Kidney (tissue), 14 donors: Measurements from ENCODE around the gene UGCG. TPM values are rescaled to one million over a fixed set of nuclear protein-coding genes. Genes with fewer than 3 reads are reported as not detected.
A peak's percentile ranks its signal among the peaks of the same experiment; 100 is the strongest.

Experiments used
- DNase-seq, 5 donors: peaks; one replicate each; pipeline ENCODE4 v3.0.0-alpha.2; 2013 to 2020
- FAIRE-seq: peaks from 2 replicates; lab custom pipeline; 2012; peaks lifted over from hg19 to GRCh38; lab: Jason Lieb, UNC
- H3K27ac ChIP-seq, 2 donors: one replicate each; pipeline ENCODE4 v1.7.0; 2013; ENCODE audit warnings: low read depth in 2 of 2, low read length in 2 of 2, inconsistent platforms in 1 of 2
- H3K27me3 ChIP-seq: one replicate; pipeline ENCODE4 v1.7.1; 2013; ENCODE audit warnings: low read length, inconsistent platforms; ENCODE audit not compliant: control insufficient read depth, insufficient read depth
- H3K36me3 ChIP-seq, 3 donors: one replicate each; pipeline versions ENCODE4 v1.7.0 to v1.7.1; 2013; ENCODE audit warnings: low read length in 3 of 3, control low read depth in 1 of 3, inconsistent platforms in 1 of 3; ENCODE audit not compliant: insufficient read depth in 3 of 3, control insufficient read depth in 2 of 3
- H3K4me1 ChIP-seq, 3 donors: one replicate each; pipeline versions ENCODE4 v1.7.0 to v1.7.1; 2013; ENCODE audit warnings: low read length in 3 of 3, inconsistent platforms in 1 of 3, low read depth in 1 of 3; ENCODE audit not compliant: control insufficient read depth in 2 of 3, insufficient read depth in 2 of 3
- H3K4me3 ChIP-seq, 3 donors: one replicate each; pipeline versions ENCODE4 v1.7.0 to v1.8.1; 2013; ENCODE audit warnings: low read length in 3 of 3, control low read depth in 1 of 3, inconsistent platforms in 1 of 3
- H3K9ac ChIP-seq, 3 donors: one replicate each; pipeline versions ENCODE4 v1.7.0 to v1.7.1; 2013; ENCODE audit warnings: low read length in 3 of 3, control low read depth in 1 of 3, inconsistent platforms in 1 of 3
- H3K9me3 ChIP-seq, 3 donors: one replicate each; pipeline versions ENCODE4 v1.7.0 to v1.7.1; 2013; ENCODE audit warnings: low read length in 3 of 3, control low read depth in 1 of 3, inconsistent platforms in 1 of 3; ENCODE audit not compliant: control insufficient read depth in 2 of 3, insufficient read depth in 1 of 3
- CTCF ChIP-seq: IDR thresholded peaks from 3 replicates; pipeline ENCODE4 v1.5.1; 2012; ENCODE audit warnings: mild to moderate bottlenecking, moderate library complexity, borderline replicate concordance; ENCODE audit not compliant: insufficient read depth; ENCODE audit errors: extremely low read depth
- intact Hi-C: fragments of 100-400 bp; cut with DNase I; formaldehyde crosslinking; loops from one replicate; pipeline ENCODE4 v1.11.1; 2022
- polyA plus RNA-seq: library from polyadenylated mRNA; stranded (reverse); fragments of 350-450 nt; fragmentation: Illumina TruSeq; extraction: RNeasy Lipid Tissue Mini Kit (QIAGEN cat#74804); gene quantifications from one replicate; pipeline ENCODE4 v1.2.3, GENCODE V29; 2014; ENCODE audit warnings: low read depth, low replicate concordance; ENCODE audit not compliant: insufficient read depth
- total RNA-seq: library from RNA; stranded (reverse); fragmentation: NEBNext Ultra II Directional; extraction: Animal tissue kit (Norgen Biotek cat#: 25700); gene quantifications from one replicate; pipeline ENCODE4 v1.2.1, GENCODE V29; 2021
- donor health status: control.
- donor health status: control.
- donor health status: control.
- donor health status: control.
- donor health status: control.
- donor health status: DM: yes; HTN: yes; CAD: no.
- donor health status: Normal renal cell carcinoma (clear cell type).

The UGCG gene
- total and polyA plus RNA-seq, 2 donors from 2014 or later = 20.8 to 113 TPM

- H3K4me1 ChIP-seq = peaks cover 3 to 21% (median 11%) of the 10 kb centered on the region in 3 donors
- peak in 2 of 5 donors; percentile 23 to 76 for DNase-seq
These were observed 65.0 kb downstream of the UGCG start for GRCh38 chr9:111961575-111961974.

GRCh38 chr9:111962021-111962420 lies 65.4 kb downstream of the UGCG start:
- Histone ChIP-seq H3K27me3 (no peaks in the 10 kb centered on the region), H3K4me3 (no peak overlapping the region), H3K4me1 (peaks cover 3 to 21% (median 11%) of the 10 kb centered on the region in 3 donors), H3K27ac (peak overlapping the region; percentile 52 to 61), H3K36me3 (no peaks in the 10 kb centered on the region), H3K9me3 (no peaks in the 10 kb centered on the region), H3K9ac (no peak overlapping the region)
- DNase-seq (no peak), FAIRE-seq (no peak)
- intact Hi-C loops = no loop called here
- TF ChIP-seq CTCF = no peak

More at GRCh38 chr9:111961575-111961974, 65.0 kb downstream of the UGCG start:
- H3K9me3 ChIP-seq = no peaks in the 10 kb centered on the region
- no peaks in the 10 kb centered on the region for H3K27me3 ChIP-seq
- TF ChIP-seq CTCF = no peak
- no peaks in the 10 kb centered on the region for H3K36me3 ChIP-seq
- H3K27ac ChIP-seq = peak overlapping the region; percentile 52 to 61
- no peak overlapping the region for H3K9ac ChIP-seq
- intact Hi-C loops = no loop called here
- peak; percentile 35 for FAIRE-seq
- H3K4me3 ChIP-seq = no peak overlapping the region

- Histone ChIP-seq H3K27ac (no peak overlapping the region), H3K4me1 (peaks cover 0 to 21% (median 5%) of the 10 kb centered on the region in 3 donors), H3K27me3 (no peaks in the 10 kb centered on the region), H3K4me3 (no peak overlapping the region), H3K36me3 (no peaks in the 10 kb centered on the region), H3K9me3 (no peaks in the 10 kb centered on the region), H3K9ac (no peak overlapping the region)
- intact Hi-C loops = no loop called here
- DNase-seq (no peak), FAIRE-seq (no peak)
- no peak for TF ChIP-seq CTCF
These were observed 67.4 kb downstream of the UGCG start for GRCh38 chr9:111963995-111964394.

GRCh38 chr9:111965566-111966019 lies 69.0 kb downstream of the UGCG start:
- Histone ChIP-seq H3K4me1 (peaks cover 0 to 21% (median 5%) of the 10 kb centered on the region in 3 donors), H3K9ac (peak overlapping the region in 1 of 3 donors; percentile 2), H3K36me3 (no peaks in the 10 kb centered on the region), H3K27ac (peak overlapping the region; percentile 85 to 88), H3K4me3 (no peak overlapping the region), H3K9me3 (no peaks in the 10 kb centered on the region), H3K27me3 (no peaks in the 10 kb centered on the region)
- TF ChIP-seq CTCF = no peak
- peak in 2 of 5 donors; percentile 66 to 68 for DNase-seq
- intact Hi-C loops = no loop called here
- FAIRE-seq = peak; percentile 11
